HCT116 (cell line): ENCODE measurements around the gene FBLL1. TPM values are rescaled to one million over a fixed set of nuclear protein-coding genes. Genes with fewer than 3 reads are reported as not detected.

Experiments used
- ATAC-seq: fragments of 200-7000 bp; cut with Tn5 transposase; 2 replicates; pipeline ENCODE4 v1.9.1; 2020; ENCODE audit warnings: mild to moderate bottlenecking, moderate library complexity
- BruUV-seq: library from RNA; stranded (reverse); fragments of 400-500 nt; replicated peaks from 2 replicates; lab custom pipeline; 2021; lab: Mats Ljungman, UMichigan
- CTCF ChIA-PET: fragments of 300-600 bp; sonication (Branson Sonifier 250); formaldehyde crosslinking; loops from one replicate; lab custom pipeline; 2021; ENCODE audit warnings: antibody characterized with exemption; lab: Charles Lee
- POLR2A ChIA-PET: fragments of 300-600, 350-600 bp; sonication (Branson Sonifier 250); formaldehyde crosslinking; loops from one replicate; lab custom pipeline; 2021; ENCODE audit warnings: antibody characterized with exemption; lab: Charles Lee
- RAD21 ChIA-PET, 2 experiments: fragments of 300-600 bp; sonication (Branson Sonifier 250); formaldehyde crosslinking; loops; one replicate each; lab custom pipeline; 2023; ENCODE audit warnings: low total read pairs in 2 of 2; ENCODE audit not compliant: uncharacterized antibody in 2 of 2, unreplicated experiment in 2 of 2, low non-redundant PET in 1 of 2; lab: Charles Lee
- DNase-seq: peaks from one replicate; pipeline ENCODE4 v3.0.0-alpha.2; 2010; ENCODE audit warnings: low read depth, low spot score
- H2AFZ ChIP-seq: fragments of 200-600 bp; shearing (Covaris generic), sonication (generic); 2 replicates; pipeline ENCODE4 v1.6.1; 2017; ENCODE audit warnings: low read depth, mixed run types, mixed read lengths, antibody characterized with exemption, low read length; ENCODE audit not compliant: poor library complexity, severe bottlenecking
- H3K27ac ChIP-seq: 2 replicates; pipeline ENCODE4 v1.5.1; 2012; ENCODE audit warnings: low read depth, low read length
- H3K27me3 ChIP-seq: fragments of 200-600 bp; sonication (generic); 2 replicates; pipeline ENCODE4 v1.6.1; 2016; ENCODE audit warnings: mixed run types, low read length, mixed read lengths; ENCODE audit not compliant: insufficient read depth
- H3K36me3 ChIP-seq, 2 experiments: fragments of 200-500 bp in 1 of 2; fragments of 200-600 bp in 1 of 2; sonication (Bioruptor generic) in 1 of 2; sonication (generic) in 1 of 2; 2 replicates each; pipeline versions ENCODE4 v1.5.1 to v1.6.1; 2014 to 2016; ENCODE audit warnings: low read length in 2 of 2, inconsistent platforms in 1 of 2, mixed read lengths in 1 of 2, mixed run types in 1 of 2; ENCODE audit not compliant: insufficient read depth in 2 of 2, control insufficient read depth in 1 of 2
- H3K4me1 ChIP-seq, 2 experiments: fragments of 200-600 bp in 1 of 2; sonication (generic) in 1 of 2; 2 replicates each; pipeline versions ENCODE4 v1.5.1 to v1.6.1; 2012 to 2017; ENCODE audit warnings: low read length in 2 of 2, inconsistent platforms in 1 of 2, mild to moderate bottlenecking in 1 of 2, mixed read lengths in 1 of 2, mixed run types in 1 of 2, moderate library complexity in 1 of 2; ENCODE audit not compliant: insufficient read depth in 2 of 2, control insufficient read depth in 1 of 2
- H3K4me2 ChIP-seq: fragments of 200-600 bp; sonication (generic); 2 replicates; pipeline ENCODE4 v1.6.1; 2017; ENCODE audit warnings: mixed run types, low read length, mixed read lengths
- H3K4me3 ChIP-seq, 2 experiments: fragments of 200-600 bp in 1 of 2; sonication (generic) in 1 of 2; replicated peaks in 1 of 2; 2 replicates each; pipeline ENCODE4 v1.5.1; 2011 to 2016; ENCODE audit warnings: low read length in 2 of 2, control low read depth in 1 of 2, low read depth in 1 of 2, mild to moderate bottlenecking in 1 of 2, mixed read lengths in 1 of 2, mixed run types in 1 of 2
- H3K79me2 ChIP-seq: fragments of 200-600 bp; sonication (generic); 2 replicates; pipeline ENCODE4 v1.6.1; 2017; ENCODE audit warnings: mild to moderate bottlenecking, mixed run types, low read length, moderate library complexity, mixed read lengths; ENCODE audit not compliant: insufficient read depth
- H3K9ac ChIP-seq: fragments of 200-600 bp; sonication (generic); 2 replicates; pipeline ENCODE4 v1.6.1; 2016; ENCODE audit warnings: low read length, mixed read lengths
- H3K9me2 ChIP-seq: fragments of 200-600 bp; sonication (generic), shearing (Covaris generic); 2 replicates; pipeline ENCODE4 v1.6.1; 2017; ENCODE audit warnings: mixed run types, mild to moderate bottlenecking, moderate library complexity; ENCODE audit not compliant: insufficient read depth
- H3K9me3 ChIP-seq, 2 experiments: fragments of 200-500 bp in 1 of 2; fragments of 200-600 bp in 1 of 2; sonication (Bioruptor generic) in 1 of 2; sonication (generic) in 1 of 2; 2 replicates each; pipeline ENCODE4 v1.6.1; 2014 to 2017; ENCODE audit warnings: low read length in 2 of 2, mixed read lengths in 2 of 2, inconsistent platforms in 1 of 2, low read depth in 1 of 2, mild to moderate bottlenecking in 1 of 2, mixed run types in 1 of 2, moderate library complexity in 1 of 2; ENCODE audit not compliant: control insufficient read depth in 1 of 2, insufficient read depth in 1 of 2
- H4K20me1 ChIP-seq: fragments of 200-600 bp; sonication (generic), shearing (Covaris generic); 2 replicates; pipeline ENCODE4 v1.6.1; 2017; ENCODE audit warnings: mixed run types, mild to moderate bottlenecking, moderate library complexity; ENCODE audit not compliant: insufficient read depth
- CEBPB ChIP-seq: IDR thresholded peaks from 2 replicates; pipeline ENCODE4 v1.6.1; 2012; ENCODE audit warnings: low read depth
- EGR1 ChIP-seq: IDR thresholded peaks from 2 replicates; pipeline ENCODE4 v1.6.1; 2012; ENCODE audit warnings: low read depth
- ELF1 ChIP-seq: IDR thresholded peaks from 2 replicates; pipeline ENCODE4 v1.6.1; 2012; ENCODE audit warnings: low read depth, borderline replicate concordance
- EZH2phosphoT487 ChIP-seq: fragments of 200-600 bp; IDR thresholded peaks from 2 replicates; pipeline ENCODE4 v1.6.1; 2018; ENCODE audit warnings: antibody characterized with exemption, borderline replicate concordance
- FOSL1 ChIP-seq: IDR thresholded peaks from 2 replicates; pipeline ENCODE4 v1.6.1; 2012; ENCODE audit warnings: low read depth
- JUND ChIP-seq: IDR thresholded peaks from 2 replicates; pipeline ENCODE4 v1.6.1; 2012
- POLR2A ChIP-seq: IDR thresholded peaks from 2 replicates; pipeline ENCODE4 v1.7.0; 2011; ENCODE audit warnings: borderline replicate concordance; ENCODE audit not compliant: insufficient read depth, insufficient read length; ENCODE audit errors: extremely low read depth
- RAD21 ChIP-seq: IDR thresholded peaks from 2 replicates; pipeline ENCODE4 v1.6.1; 2012; ENCODE audit warnings: low read depth, mild to moderate bottlenecking
- SIN3A ChIP-seq: IDR thresholded peaks from 2 replicates; pipeline ENCODE4 v1.6.1; 2012; ENCODE audit warnings: low read depth
- SP1 ChIP-seq: IDR thresholded peaks from 2 replicates; pipeline ENCODE4 v1.6.1; 2012; ENCODE audit warnings: low read depth
- TCF7L2 ChIP-seq: IDR thresholded peaks from 2 replicates; pipeline ENCODE4 v1.7.0; 2011; ENCODE audit warnings: borderline replicate concordance, inconsistent platforms; ENCODE audit not compliant: insufficient read depth, insufficient read length; ENCODE audit errors: extremely low read depth
- YY1 ChIP-seq: IDR thresholded peaks from 2 replicates; pipeline ENCODE4 v1.6.1; 2011; ENCODE audit warnings: low read length, low read depth, moderate library complexity, mild to moderate bottlenecking; ENCODE audit not compliant: insufficient replicate concordance; ENCODE audit errors: extremely low read depth
- ZFX ChIP-seq: fragments of 450-650 bp; IDR thresholded peaks from 2 replicates; pipeline ENCODE4 v1.6.1; 2017
- ZNF274 ChIP-seq: fragments of 200-500 bp; sonication (Bioruptor generic); IDR thresholded peaks from 2 replicates; pipeline ENCODE4 v1.6.1; 2014; ENCODE audit warnings: mild to moderate bottlenecking, low read depth, low read length, inconsistent platforms
- intact Hi-C: fragments of 100-400 bp; cut with micrococcal nuclease; formaldehyde crosslinking; loops from 2 replicates; pipeline ENCODE4 v1.10.0; 2022
- total RNA-seq: library from RNA; stranded (reverse); gene quantifications from one replicate; pipeline ENCODE4 v1.2.1, GENCODE V29; 2021; ENCODE audit not compliant: unreplicated experiment
- TF ChIP-seq, protein P1 (sequence below), 3 experiments: fragments of 200-600 bp in 1 of 3; sonication (generic) in 1 of 3; IDR thresholded peaks in 2 of 3; conservative IDR thresholded peaks in 1 of 3; 2 replicates each; pipeline ENCODE4 v1.5.1; 2012 to 2017; ENCODE audit warnings: low read depth in 2 of 3, low read length in 2 of 3, antibody characterized with exemption in 1 of 3, borderline replicate concordance in 1 of 3, control low read depth in 1 of 3, mild to moderate bottlenecking in 1 of 3, mixed read lengths in 1 of 3, mixed run types in 1 of 3, moderate library complexity in 1 of 3; ENCODE audit not compliant: insufficient read depth in 1 of 3
- TF ChIP-seq, protein P2 (sequence below): IDR thresholded peaks from 2 replicates; pipeline ENCODE4 v1.6.1; 2012; ENCODE audit warnings: low read depth

Gene FBLL1
- total RNA-seq, 1 experiment from 2014 or later = 0.15 TPM

DNA sequence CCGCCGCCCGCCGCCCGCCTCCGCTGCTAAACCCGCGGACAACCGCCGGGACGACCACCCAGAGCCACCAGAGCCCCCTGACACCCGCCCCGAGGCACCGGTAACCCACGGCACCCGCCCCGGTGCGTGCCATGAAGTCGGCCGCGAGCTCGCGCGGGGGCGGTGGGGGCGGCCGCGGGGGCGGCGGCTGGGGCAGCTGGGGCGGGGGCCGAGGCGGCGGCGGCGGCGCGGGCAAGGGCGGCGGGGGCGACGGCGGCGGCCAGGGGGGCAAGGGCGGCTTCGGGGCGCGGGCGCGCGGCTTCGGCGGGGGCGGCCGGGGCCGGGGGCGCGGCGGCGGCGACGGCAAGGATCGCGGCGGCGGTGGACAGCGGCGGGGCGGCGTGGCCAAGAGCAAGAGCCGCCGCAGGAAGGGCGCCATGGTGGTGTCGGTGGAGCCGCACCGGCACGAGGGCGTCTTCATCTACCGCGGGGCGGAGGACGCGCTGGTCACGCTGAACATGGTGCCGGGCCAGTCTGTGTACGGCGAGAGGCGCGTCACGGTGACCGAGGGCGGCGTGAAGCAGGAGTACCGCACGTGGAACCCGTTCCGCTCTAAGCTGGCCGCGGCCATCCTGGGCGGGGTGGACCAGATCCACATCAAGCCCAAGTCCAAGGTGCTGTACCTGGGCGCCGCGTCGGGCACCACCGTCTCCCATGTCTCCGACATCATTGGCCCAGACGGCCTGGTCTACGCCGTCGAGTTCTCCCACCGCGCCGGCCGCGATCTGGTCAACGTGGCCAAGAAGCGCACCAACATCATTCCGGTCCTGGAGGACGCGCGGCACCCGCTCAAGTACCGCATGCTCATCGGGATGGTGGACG lies 499 bp downstream of the FBLL1 start:
- Histone ChIP-seq H3K4me1 (no peaks in the 10 kb centered on the region), H3K36me3 (no peaks in the 10 kb centered on the region), H3K9me3 (no peaks in the 10 kb centered on the region), H3K4me3 (no peak overlapping the region), H2AFZ (no peak overlapping the region), H3K9me2 (no peaks in the 10 kb centered on the region), H4K20me1 (no peaks in the 10 kb centered on the region)
- ATAC-seq (no peak), DNase-seq (no peak)
- RAD21 ChIA-PET = no interaction called here
- intact Hi-C loops = no loop called here
- CTCF ChIA-PET = no interaction called here
- TF ChIP-seq EGR1 (no peak), JUND (no peak), ZNF274 (no peak), RAD21 (no peak), SIN3A (no peak), FOSL1 (no peak), POLR2A (no peak), ZFX (no peak), YY1 (no peak), TCF7L2 (no peak), EZH2phosphoT487 (no peak), SP1 (no peak), CEBPB (no peak), ELF1 (no peak)
- TF ChIP-seq, protein P1, sequence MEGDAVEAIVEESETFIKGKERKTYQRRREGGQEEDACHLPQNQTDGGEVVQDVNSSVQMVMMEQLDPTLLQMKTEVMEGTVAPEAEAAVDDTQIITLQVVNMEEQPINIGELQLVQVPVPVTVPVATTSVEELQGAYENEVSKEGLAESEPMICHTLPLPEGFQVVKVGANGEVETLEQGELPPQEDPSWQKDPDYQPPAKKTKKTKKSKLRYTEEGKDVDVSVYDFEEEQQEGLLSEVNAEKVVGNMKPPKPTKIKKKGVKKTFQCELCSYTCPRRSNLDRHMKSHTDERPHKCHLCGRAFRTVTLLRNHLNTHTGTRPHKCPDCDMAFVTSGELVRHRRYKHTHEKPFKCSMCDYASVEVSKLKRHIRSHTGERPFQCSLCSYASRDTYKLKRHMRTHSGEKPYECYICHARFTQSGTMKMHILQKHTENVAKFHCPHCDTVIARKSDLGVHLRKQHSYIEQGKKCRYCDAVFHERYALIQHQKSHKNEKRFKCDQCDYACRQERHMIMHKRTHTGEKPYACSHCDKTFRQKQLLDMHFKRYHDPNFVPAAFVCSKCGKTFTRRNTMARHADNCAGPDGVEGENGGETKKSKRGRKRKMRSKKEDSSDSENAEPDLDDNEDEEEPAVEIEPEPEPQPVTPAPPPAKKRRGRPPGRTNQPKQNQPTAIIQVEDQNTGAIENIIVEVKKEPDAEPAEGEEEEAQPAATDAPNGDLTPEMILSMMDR (IDR thresholded peaks at IDR 0.05 in 2 of 3, conservative IDR thresholded peaks at IDR 0.05 in 1 of 3; ENCODE audit: borderline replicate concordance in 1 of 3, insufficient read depth in 1 of 3, low read depth in 2 of 3, low read length in 2 of 3) = no peak
- TF ChIP-seq, protein P2, sequence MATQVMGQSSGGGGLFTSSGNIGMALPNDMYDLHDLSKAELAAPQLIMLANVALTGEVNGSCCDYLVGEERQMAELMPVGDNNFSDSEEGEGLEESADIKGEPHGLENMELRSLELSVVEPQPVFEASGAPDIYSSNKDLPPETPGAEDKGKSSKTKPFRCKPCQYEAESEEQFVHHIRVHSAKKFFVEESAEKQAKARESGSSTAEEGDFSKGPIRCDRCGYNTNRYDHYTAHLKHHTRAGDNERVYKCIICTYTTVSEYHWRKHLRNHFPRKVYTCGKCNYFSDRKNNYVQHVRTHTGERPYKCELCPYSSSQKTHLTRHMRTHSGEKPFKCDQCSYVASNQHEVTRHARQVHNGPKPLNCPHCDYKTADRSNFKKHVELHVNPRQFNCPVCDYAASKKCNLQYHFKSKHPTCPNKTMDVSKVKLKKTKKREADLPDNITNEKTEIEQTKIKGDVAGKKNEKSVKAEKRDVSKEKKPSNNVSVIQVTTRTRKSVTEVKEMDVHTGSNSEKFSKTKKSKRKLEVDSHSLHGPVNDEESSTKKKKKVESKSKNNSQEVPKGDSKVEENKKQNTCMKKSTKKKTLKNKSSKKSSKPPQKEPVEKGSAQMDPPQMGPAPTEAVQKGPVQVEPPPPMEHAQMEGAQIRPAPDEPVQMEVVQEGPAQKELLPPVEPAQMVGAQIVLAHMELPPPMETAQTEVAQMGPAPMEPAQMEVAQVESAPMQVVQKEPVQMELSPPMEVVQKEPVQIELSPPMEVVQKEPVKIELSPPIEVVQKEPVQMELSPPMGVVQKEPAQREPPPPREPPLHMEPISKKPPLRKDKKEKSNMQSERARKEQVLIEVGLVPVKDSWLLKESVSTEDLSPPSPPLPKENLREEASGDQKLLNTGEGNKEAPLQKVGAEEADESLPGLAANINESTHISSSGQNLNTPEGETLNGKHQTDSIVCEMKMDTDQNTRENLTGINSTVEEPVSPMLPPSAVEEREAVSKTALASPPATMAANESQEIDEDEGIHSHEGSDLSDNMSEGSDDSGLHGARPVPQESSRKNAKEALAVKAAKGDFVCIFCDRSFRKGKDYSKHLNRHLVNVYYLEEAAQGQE = no peak
- TF ChIP-seq, all 23 proteins: peak for 0
- no peak overlapping the region for H3K27ac ChIP-seq
- H3K79me2 ChIP-seq = no peaks in the 10 kb centered on the region
- POLR2A ChIA-PET = no interaction called here
- H3K9ac ChIP-seq = no peak overlapping the region
- no peak overlapping the region for H3K4me2 ChIP-seq
- no peaks in the 10 kb centered on the region for H3K27me3 ChIP-seq
- BruUV-seq = no TSS peak
